Memory B cell (primary cell): ENCODE results near the gene FEV.
A peak's percentile ranks its signal among the peaks of the same experiment; 100 is the strongest.

ENCODE experiments used
- ATAC-seq: fragments of 150-1000 bp; cut with Tn5 transposase; 2 replicates; pipeline ENCODE4 v1.10.0; 2021; ENCODE audit warnings: low read depth, mild to moderate bottlenecking, moderate library complexity
- DNase-seq, 2 donors: peaks; one replicate each; pipeline ENCODE4 v3.0.0; 2022; ENCODE audit warnings: low spot score in 2 of 2
- H3K27ac Mint-ChIP-seq: one replicate; pipeline ENCODE4 v1.8.0; 2022; ENCODE audit warnings: mild to moderate bottlenecking, moderate library complexity, mixed read lengths
- H3K27me3 Mint-ChIP-seq: one replicate; pipeline ENCODE4 v1.8.0; 2022; ENCODE audit warnings: mixed read lengths
- H3K36me3 Mint-ChIP-seq: one replicate; pipeline ENCODE4 v1.8.0; 2022; ENCODE audit warnings: mild to moderate bottlenecking, mixed read lengths
- H3K4me1 Mint-ChIP-seq: one replicate; pipeline ENCODE4 v1.8.0; 2022; ENCODE audit warnings: mixed read lengths
- H3K4me3 Mint-ChIP-seq: one replicate; pipeline ENCODE4 v1.8.0; 2022; ENCODE audit warnings: mild to moderate bottlenecking, moderate library complexity, mixed read lengths
- H3K9me3 Mint-ChIP-seq: one replicate; pipeline ENCODE4 v1.8.0; 2022; ENCODE audit warnings: mixed read lengths

FEV gene

DNA sequence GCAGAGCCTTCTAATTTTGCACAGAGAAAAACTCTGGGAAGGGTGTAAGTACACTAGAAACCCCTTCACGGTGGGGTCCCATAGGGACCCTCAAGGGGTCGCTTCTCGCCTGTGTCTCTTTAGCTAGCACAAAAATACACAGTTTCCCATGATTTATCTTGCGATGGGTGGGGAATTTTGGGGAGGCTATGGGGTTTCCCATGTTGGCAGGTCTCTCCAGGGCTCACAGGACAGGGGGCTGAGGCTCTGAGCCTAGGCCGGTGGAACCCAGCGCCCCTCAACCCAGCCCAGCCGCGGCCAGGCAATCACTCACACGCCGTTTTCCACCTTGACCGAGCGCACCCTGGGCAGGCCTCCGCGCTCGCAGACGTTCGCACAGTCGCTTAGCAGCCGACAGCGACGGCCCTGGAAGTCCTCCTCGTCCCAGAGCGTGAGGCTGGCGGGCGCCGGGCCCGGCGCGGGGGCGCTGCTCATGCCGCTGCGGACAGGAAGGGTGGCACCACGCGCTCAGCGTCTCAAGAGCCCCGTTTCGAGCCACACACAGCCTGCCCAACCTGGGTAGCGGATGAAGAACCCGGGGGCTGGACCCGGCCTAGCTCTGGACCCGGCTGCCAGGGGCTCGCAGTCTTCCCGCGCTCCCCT, 7.8 kb upstream of the FEV start:
- Mint-ChIP-seq H3K27me3 (peaks cover 44% of the 10 kb centered on the region), H3K36me3 (no peaks in the 10 kb centered on the region), H3K4me1 (peaks cover 11% of the 10 kb centered on the region), H3K9me3 (no peaks in the 10 kb centered on the region), H3K27ac (no peak overlapping the region), H3K4me3 (no peak overlapping the region)
- ATAC-seq (no peak), DNase-seq (no peak)

DNA sequence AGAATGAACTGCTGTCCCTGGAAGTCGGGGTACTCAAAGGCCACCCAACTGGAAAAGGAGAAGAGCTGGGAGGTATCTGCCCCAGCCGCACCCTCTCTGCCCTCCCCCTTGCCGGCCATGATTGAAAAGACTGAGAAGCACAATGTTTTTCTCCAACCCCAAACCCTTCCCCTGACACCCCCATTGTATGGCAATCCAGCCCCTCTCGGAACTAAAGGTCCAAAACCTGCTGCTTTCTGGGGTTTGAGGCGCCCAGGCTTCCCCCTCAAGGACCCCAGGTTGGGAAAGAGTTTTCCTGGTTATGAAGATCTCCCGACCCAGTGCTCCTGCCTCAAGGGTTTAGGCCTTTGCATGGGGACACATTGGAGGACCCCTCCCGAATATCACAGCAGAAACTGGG, 7.2 kb upstream of the FEV start:
- DNase-seq (no peak), ATAC-seq (no peak)
- H3K27ac Mint-ChIP-seq, result no peak overlapping the region
- H3K9me3 Mint-ChIP-seq, result no peaks in the 10 kb centered on the region
- H3K36me3 Mint-ChIP-seq, result no peaks in the 10 kb centered on the region
- peaks cover 11% of the 10 kb centered on the region for H3K4me1 Mint-ChIP-seq
- H3K4me3 Mint-ChIP-seq, result no peak overlapping the region
- peaks cover 42% of the 10 kb centered on the region for H3K27me3 Mint-ChIP-seq

DNA sequence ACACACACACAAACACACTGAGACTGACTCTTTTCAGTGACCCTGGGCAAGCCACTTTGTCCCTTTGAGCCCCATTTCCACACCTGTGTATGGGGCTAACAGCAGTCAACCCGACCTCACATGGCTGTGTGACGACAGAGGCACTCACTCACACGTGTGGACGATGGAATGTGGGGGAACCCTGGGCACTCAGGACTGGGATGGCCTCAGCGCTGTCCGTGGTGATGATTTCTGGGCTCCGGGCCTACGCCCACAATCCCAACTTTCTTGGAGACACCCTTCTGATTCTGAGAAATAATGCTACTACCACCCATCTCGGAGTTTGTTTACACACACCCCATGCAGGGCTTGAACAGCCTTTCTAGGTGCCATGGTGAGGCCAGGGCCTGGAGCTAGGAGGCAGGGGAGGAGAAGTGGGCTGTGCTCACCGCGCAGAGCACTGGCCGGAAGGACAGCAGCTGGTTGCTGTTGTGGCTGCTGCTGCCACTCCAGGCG, 6.7 kb upstream of the FEV start:
- no peak for ATAC-seq
- Mint-ChIP-seq H3K4me3 (no peak overlapping the region), H3K36me3 (no peaks in the 10 kb centered on the region), H3K27me3 (peaks cover 44% of the 10 kb centered on the region), H3K9me3 (no peaks in the 10 kb centered on the region), H3K27ac (no peak overlapping the region), H3K4me1 (peaks cover 11% of the 10 kb centered on the region)
- no peak for DNase-seq

GRCh38 chr2:218990612-218991011, 5.6 kb upstream of the FEV start:
- no peak for DNase-seq
- H3K9me3 Mint-ChIP-seq, result no peaks in the 10 kb centered on the region
- H3K4me1 Mint-ChIP-seq, result peaks cover 16% of the 10 kb centered on the region
- no peak overlapping the region for H3K27ac Mint-ChIP-seq
- H3K36me3 Mint-ChIP-seq, result no peaks in the 10 kb centered on the region
- H3K4me3 Mint-ChIP-seq, result no peak overlapping the region
- ATAC-seq, result no peak
- peaks cover 47% of the 10 kb centered on the region for H3K27me3 Mint-ChIP-seq

DNA sequence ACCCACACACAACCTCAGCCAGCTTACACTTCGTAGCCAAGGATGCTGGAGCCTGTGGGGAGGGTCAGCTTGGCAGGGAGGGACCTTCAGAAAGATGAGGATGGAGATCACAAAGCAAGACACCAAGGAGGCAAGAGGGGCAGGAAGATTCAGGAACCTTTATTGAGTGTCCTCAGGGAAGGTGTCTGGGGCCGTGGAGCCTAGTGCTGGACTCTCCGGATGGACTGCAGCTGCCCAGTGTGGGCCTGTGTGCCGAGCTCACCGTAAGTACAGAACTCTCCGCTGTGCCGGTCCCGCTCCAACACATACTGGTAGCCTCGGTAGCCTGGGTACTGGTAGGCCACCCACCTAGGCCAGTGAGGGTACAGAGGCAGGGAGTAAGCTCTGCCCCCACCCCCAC, 5.1 kb upstream of the FEV start:
- no peak overlapping the region for H3K4me3 Mint-ChIP-seq
- H3K36me3 Mint-ChIP-seq, result no peaks in the 10 kb centered on the region
- H3K4me1 Mint-ChIP-seq, result peaks cover 14% of the 10 kb centered on the region
- DNase-seq (no peak), ATAC-seq (no peak)
- no peak overlapping the region for H3K27ac Mint-ChIP-seq
- H3K9me3 Mint-ChIP-seq, result no peaks in the 10 kb centered on the region
- H3K27me3 Mint-ChIP-seq, result peaks cover 43% of the 10 kb centered on the region

- Mint-ChIP-seq H3K4me1 (peaks cover 17% of the 10 kb centered on the region), H3K36me3 (no peaks in the 10 kb centered on the region), H3K9me3 (no peaks in the 10 kb centered on the region), H3K27me3 (peaks cover 42% of the 10 kb centered on the region), H3K4me3 (no peak overlapping the region), H3K27ac (no peak overlapping the region)
- ATAC-seq (no peak), DNase-seq (no peak)
These were observed 3.7 kb upstream of the FEV start for GRCh38 chr2:218988650-218989049.

DNA sequence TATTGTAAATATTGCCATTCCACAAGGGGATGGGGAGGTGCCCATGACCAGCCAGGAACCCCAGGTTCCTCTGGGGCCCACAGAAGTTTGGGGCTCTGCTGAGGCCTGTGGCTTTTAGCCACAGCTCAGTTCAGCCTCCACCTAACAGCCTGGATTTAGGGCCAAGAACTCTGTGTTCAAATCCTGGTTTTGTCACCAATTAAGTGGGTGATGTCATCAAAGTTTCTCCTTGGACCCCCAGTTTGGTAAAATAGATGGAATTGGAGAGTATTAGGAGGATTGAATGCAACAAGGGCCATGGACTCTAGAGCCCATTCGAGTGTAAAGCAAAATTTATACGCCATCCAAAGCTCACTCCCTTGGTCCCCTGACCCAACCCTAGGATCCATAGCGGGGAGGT, 3.2 kb upstream of the FEV start:
- ATAC-seq, result no peak
- H3K4me3 Mint-ChIP-seq, result no peak overlapping the region

DNA sequence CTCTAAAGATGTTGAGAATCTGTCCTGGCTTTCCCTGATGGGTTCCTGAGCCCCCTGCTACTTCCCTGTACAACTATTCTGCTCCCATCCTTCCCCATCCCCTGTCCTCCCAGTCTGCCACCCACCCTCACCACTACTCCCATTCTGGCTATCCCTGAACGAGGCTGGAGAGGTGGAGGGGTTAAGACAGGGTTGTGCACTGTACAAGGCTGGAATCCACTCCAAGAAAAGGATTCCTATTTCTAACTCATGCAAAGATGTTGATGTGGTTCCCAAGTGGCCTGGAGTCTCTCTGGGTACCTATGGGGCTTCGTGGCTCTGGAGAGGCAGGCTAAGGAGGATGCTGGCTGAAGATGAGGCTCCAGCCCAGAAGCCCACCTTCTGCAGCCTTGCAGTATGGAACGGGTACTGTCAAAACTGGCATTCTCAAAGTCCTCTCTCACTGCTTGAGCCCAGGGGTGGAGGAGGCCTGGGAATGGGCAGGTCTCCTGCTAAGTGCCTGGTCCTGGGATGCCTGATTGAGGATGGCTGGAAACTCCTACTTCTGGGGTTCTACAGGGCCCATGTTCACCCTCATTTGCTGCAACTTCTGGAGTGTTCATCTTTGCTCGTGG, 1.3 kb upstream of the FEV start:
- DNase-seq (no peak), ATAC-seq (no peak)
- Mint-ChIP-seq H3K4me1 (peaks cover 17% of the 10 kb centered on the region), H3K9me3 (no peaks in the 10 kb centered on the region), H3K36me3 (no peaks in the 10 kb centered on the region), H3K4me3 (no peak overlapping the region), H3K27ac (no peak overlapping the region), H3K27me3 (peaks cover 41% of the 10 kb centered on the region)

More for the DNA sequence above, 3.2 kb upstream of the FEV start:
- DNase-seq, result no peak
- H3K27ac Mint-ChIP-seq, result no peak overlapping the region
- peaks cover 17% of the 10 kb centered on the region for H3K4me1 Mint-ChIP-seq
- peaks cover 47% of the 10 kb centered on the region for H3K27me3 Mint-ChIP-seq
- no peaks in the 10 kb centered on the region for H3K9me3 Mint-ChIP-seq
- no peaks in the 10 kb centered on the region for H3K36me3 Mint-ChIP-seq

- no peak for DNase-seq
- ATAC-seq, result no peak
- Mint-ChIP-seq H3K9me3 (no peaks in the 10 kb centered on the region), H3K36me3 (no peaks in the 10 kb centered on the region), H3K27me3 (peaks cover 40% of the 10 kb centered on the region), H3K4me3 (no peak overlapping the region), H3K4me1 (peaks cover 18% of the 10 kb centered on the region), H3K27ac (no peak overlapping the region)
These were observed 524 bp upstream of the FEV start for GRCh38 chr2:218985325-218986091.

GRCh38 chr2:218984239-218985020, 554 bp downstream of the FEV start:
- Mint-ChIP-seq H3K4me1 (peaks cover 23% of the 10 kb centered on the region), H3K9me3 (no peaks in the 10 kb centered on the region), H3K27ac (no peak overlapping the region), H3K27me3 (peaks cover 39% of the 10 kb centered on the region), H3K4me3 (peak overlapping the region; percentile 45), H3K36me3 (peaks cover 2% of the 10 kb centered on the region)
- DNase-seq (no peak), ATAC-seq (no peak)

DNA sequence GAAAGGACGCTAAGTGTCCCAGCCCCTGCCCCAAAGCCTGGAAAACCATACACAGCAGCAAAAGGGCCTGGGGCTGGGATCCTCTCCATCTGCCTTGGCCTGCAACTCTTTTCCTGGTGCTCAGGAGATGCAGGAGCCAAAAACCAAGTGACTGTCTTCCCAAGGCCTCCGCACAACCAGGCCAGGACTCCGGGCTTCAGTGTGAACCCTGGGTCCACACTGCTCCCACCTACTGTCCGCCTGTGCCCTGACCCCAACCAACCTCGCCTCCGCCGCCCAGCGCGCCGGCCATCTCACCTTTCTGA, 1.1 kb downstream of the FEV start:
- H3K27ac Mint-ChIP-seq, result no peak overlapping the region
- no peak overlapping the region for H3K4me3 Mint-ChIP-seq
- peaks cover 34% of the 10 kb centered on the region for H3K27me3 Mint-ChIP-seq
- H3K4me1 Mint-ChIP-seq, result peaks cover 23% of the 10 kb centered on the region
- no peak for DNase-seq
- peaks cover 2% of the 10 kb centered on the region for H3K36me3 Mint-ChIP-seq
- no peak for ATAC-seq
- no peaks in the 10 kb centered on the region for H3K9me3 Mint-ChIP-seq

GRCh38 chr2:218983263-218983933, 1.6 kb downstream of the FEV start:
- no peaks in the 10 kb centered on the region for H3K9me3 Mint-ChIP-seq
- no peak for ATAC-seq

DNA sequence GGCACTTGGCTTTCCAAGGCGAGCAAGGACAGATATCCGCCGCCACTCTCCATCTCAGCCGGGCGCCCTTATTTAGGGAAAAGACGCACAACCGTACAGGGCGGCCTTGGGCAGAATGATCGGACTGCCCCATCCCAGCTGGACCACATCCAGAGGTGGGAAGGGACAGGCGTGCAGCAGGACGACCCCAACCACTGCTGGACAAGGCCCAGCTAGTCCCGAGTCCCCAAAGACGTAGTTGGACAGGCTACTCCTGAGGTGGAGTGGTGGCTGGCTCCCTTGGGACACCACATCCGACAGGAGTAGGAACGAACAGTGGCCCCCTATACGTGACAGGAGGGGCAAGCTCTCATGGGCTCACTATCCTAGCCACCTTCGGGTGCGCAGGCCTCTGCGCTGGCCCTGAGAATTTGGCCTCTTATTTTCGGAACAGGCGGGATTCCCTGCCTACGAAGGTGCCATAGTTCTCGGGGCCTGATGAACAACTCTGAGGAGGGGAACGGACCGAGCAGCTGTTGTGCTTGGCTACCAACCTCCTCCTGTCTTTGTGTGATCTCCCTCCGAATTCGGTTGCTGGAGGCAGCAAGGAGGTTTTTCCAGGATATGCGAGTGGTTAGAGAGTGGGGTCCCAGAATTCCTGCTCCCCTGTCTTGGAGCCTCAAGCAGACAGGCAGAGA, 2.3 kb downstream of the FEV start:
- no peak overlapping the region for H3K27ac Mint-ChIP-seq
- H3K27me3 Mint-ChIP-seq, result peaks cover 36% of the 10 kb centered on the region
- DNase-seq (no peak), ATAC-seq (no peak)
- H3K4me1 Mint-ChIP-seq, result peaks cover 23% of the 10 kb centered on the region
- H3K4me3 Mint-ChIP-seq, result peak overlapping the region; percentile 68
- H3K36me3 Mint-ChIP-seq, result peaks cover 2% of the 10 kb centered on the region
- H3K9me3 Mint-ChIP-seq, result no peaks in the 10 kb centered on the region

More at GRCh38 chr2:218983263-218983933, 1.6 kb downstream of the FEV start:
- Mint-ChIP-seq H3K27me3 (peaks cover 32% of the 10 kb centered on the region), H3K4me3 (no peak overlapping the region), H3K27ac (no peak overlapping the region), H3K4me1 (peaks cover 23% of the 10 kb centered on the region), H3K36me3 (peaks cover 2% of the 10 kb centered on the region)
- DNase-seq, result no peak
